HepG2 (cell line): ENCODE results near the gene SACS. TPM values are rescaled to one million over a fixed set of nuclear protein-coding genes. Genes with fewer than 3 reads are reported as not detected.

Experiments
- CENPT ChIP-seq: sonication (generic); formaldehyde crosslinking; IDR thresholded peaks from 2 replicates; pipeline ENCODE4 v1.8.0; 2022; ENCODE audit warnings: low read depth, mild to moderate bottlenecking, moderate library complexity, missing genetic modification reagents
- HOXA3 ChIP-seq: sonication (generic); formaldehyde crosslinking; IDR thresholded peaks from 2 replicates; pipeline ENCODE4 v1.5.0; 2020; ENCODE audit warnings: missing genetic modification reagents
- KAT7 ChIP-seq: IDR thresholded peaks from 2 replicates; pipeline ENCODE4 v1.6.1; 2018; ENCODE audit warnings: borderline replicate concordance, missing compliant biosample characterization
- LBX2 ChIP-seq: sonication (generic); formaldehyde crosslinking; IDR thresholded peaks from 2 replicates; pipeline ENCODE4 v1.5.0; 2020; ENCODE audit warnings: missing genetic modification reagents, mild to moderate bottlenecking, borderline replicate concordance
- MIER2 ChIP-seq: IDR thresholded peaks from 2 replicates; pipeline ENCODE4 v1.6.1; 2016; ENCODE audit warnings: missing biosample characterization, missing genetic modification reagents
- MNT ChIP-seq: fragments of 450-650 bp; IDR thresholded peaks from 2 replicates; pipeline ENCODE4 v1.6.1; 2016
- YEATS4 ChIP-seq: sonication (generic); formaldehyde crosslinking; IDR thresholded peaks from 2 replicates; pipeline ENCODE4 v1.4.0; 2020; ENCODE audit warnings: missing genetic modification reagents, borderline replicate concordance
- ZBTB38 ChIP-seq: sonication (generic); formaldehyde crosslinking; IDR thresholded peaks from 2 replicates; pipeline ENCODE4 v1.5.1; 2020; ENCODE audit warnings: mild to moderate bottlenecking, missing genetic modification reagents
- ZNF335 ChIP-seq: sonication (generic); formaldehyde crosslinking; IDR thresholded peaks from 2 replicates; pipeline ENCODE4 v1.4.0; 2020; ENCODE audit warnings: missing genetic modification reagents
- ZNF431 ChIP-seq: sonication (generic); formaldehyde crosslinking; IDR thresholded peaks from 2 replicates; pipeline ENCODE4 v1.9.0; 2022; ENCODE audit warnings: missing genetic modification reagents, low read depth, mild to moderate bottlenecking, borderline replicate concordance
- ZNF547 ChIP-seq: sonication (generic); formaldehyde crosslinking; IDR thresholded peaks from 2 replicates; pipeline ENCODE4 v1.5.1; 2020; ENCODE audit warnings: mild to moderate bottlenecking, missing genetic modification reagents
- ZNF800 ChIP-seq: sonication (generic); formaldehyde crosslinking; IDR thresholded peaks from 2 replicates; pipeline ENCODE4 v1.4.0; 2020; ENCODE audit warnings: missing genetic modification reagents
- polyA plus RNA-seq, 8 experiments: library from polyadenylated mRNA; depleted of rRNA in 3 of 8; stranded (reverse) in 7 of 8; unstranded in 1 of 8; fragments of >200 nt; fragmentation: Illumina TruSeq in 4 of 8; extraction: Trizol in 4 of 8; gene quantifications; 2 replicates each; pipeline versions ENCODE4 v1.2.1 to v1.2.3, GENCODE V29; 2011 to 2016; ENCODE audit warnings: low read depth in 4 of 8, missing spikeins in 1 of 8, mixed read lengths in 1 of 8; ENCODE audit not compliant: insufficient read depth in 1 of 8
- total RNA-seq, 5 experiments: library from RNA; depleted of rRNA; stranded (reverse); fragments of >200 nt; fragmentation: Illumina TruSeq; extraction: Trizol; gene quantifications; 2 replicates each; pipeline ENCODE4 v1.2.3, GENCODE V29; 2016; ENCODE audit warnings: low read depth in 1 of 5
- TF ChIP-seq, protein P1 (sequence below), 2 experiments: fragments of 450-650 bp in 1 of 2; sonication (generic) in 1 of 2; formaldehyde crosslinking in 1 of 2; IDR thresholded peaks; 2 replicates each; pipeline versions ENCODE4 v1.6.1 to v1.8.0; 2016 to 2022; ENCODE audit warnings: antibody characterized with exemption in 1 of 2, mild to moderate bottlenecking in 1 of 2, missing genetic modification reagents in 1 of 2
- TF ChIP-seq, protein P2 (sequence below): sonication (generic); formaldehyde crosslinking; IDR thresholded peaks from 2 replicates; pipeline ENCODE4 v1.4.0; 2020; ENCODE audit warnings: missing genetic modification reagents

Gene SACS
- total and polyA plus RNA-seq, 2 of the 13 experiments (the other 11 are each of a cell fraction or from before 2014, with no cell fraction given) = 4.0 to 15.7 TPM

- TF ChIP-seq, protein P1, sequence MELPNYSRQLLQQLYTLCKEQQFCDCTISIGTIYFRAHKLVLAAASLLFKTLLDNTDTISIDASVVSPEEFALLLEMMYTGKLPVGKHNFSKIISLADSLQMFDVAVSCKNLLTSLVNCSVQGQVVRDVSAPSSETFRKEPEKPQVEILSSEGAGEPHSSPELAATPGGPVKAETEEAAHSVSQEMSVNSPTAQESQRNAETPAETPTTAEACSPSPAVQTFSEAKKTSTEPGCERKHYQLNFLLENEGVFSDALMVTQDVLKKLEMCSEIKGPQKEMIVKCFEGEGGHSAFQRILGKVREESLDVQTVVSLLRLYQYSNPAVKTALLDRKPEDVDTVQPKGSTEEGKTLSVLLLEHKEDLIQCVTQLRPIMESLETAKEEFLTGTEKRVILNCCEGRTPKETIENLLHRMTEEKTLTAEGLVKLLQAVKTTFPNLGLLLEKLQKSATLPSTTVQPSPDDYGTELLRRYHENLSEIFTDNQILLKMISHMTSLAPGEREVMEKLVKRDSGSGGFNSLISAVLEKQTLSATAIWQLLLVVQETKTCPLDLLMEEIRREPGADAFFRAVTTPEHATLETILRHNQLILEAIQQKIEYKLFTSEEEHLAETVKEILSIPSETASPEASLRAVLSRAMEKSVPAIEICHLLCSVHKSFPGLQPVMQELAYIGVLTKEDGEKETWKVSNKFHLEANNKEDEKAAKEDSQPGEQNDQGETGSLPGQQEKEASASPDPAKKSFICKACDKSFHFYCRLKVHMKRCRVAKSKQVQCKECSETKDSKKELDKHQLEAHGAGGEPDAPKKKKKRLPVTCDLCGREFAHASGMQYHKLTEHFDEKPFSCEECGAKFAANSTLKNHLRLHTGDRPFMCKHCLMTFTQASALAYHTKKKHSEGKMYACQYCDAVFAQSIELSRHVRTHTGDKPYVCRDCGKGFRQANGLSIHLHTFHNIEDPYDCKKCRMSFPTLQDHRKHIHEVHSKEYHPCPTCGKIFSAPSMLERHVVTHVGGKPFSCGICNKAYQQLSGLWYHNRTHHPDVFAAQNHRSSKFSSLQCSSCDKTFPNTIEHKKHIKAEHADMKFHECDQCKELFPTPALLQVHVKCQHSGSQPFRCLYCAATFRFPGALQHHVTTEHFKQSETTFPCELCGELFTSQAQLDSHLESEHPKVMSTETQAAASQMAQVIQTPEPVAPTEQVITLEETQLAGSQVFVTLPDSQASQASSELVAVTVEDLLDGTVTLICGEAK (IDR thresholded peaks at IDR 0.05) = no peak
- TF ChIP-seq, protein P1 (CRISPR knock-in tag; IDR thresholded peaks at IDR 0.05) = no peak
- TF ChIP-seq ZBTB38 (CRISPR knock-in tag) (no peak), ZNF431 (CRISPR knock-in tag) (no peak), ZNF800 (CRISPR knock-in tag) (no peak), LBX2 (no peak), YEATS4 (CRISPR knock-in tag) (no peak), MNT (no peak), KAT7 (CRISPR knock-in tag) (no peak), CENPT (no peak), MIER2 (CRISPR knock-in tag) (no peak), HOXA3 (no peak), ZNF335 (CRISPR knock-in tag) (no peak), ZNF547 (no peak)
- TF ChIP-seq, protein P2, sequence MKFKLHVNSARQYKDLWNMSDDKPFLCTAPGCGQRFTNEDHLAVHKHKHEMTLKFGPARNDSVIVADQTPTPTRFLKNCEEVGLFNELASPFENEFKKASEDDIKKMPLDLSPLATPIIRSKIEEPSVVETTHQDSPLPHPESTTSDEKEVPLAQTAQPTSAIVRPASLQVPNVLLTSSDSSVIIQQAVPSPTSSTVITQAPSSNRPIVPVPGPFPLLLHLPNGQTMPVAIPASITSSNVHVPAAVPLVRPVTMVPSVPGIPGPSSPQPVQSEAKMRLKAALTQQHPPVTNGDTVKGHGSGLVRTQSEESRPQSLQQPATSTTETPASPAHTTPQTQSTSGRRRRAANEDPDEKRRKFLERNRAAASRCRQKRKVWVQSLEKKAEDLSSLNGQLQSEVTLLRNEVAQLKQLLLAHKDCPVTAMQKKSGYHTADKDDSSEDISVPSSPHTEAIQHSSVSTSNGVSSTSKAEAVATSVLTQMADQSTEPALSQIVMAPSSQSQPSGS (CRISPR knock-in tag) = no peak
Measured at GRCh38 chr13:23443878-23444277, 10.4 kb upstream of the SACS start (continued).
